ENCODE results near the gene ADAM30. TPM values are rescaled to one million over a fixed set of nuclear protein-coding genes. Genes with fewer than 3 reads are reported as not detected.

Gene ADAM30
- polyA plus RNA-seq, 1 experiment = not detected

- H3K27me3 ChIP-seq (ENCODE audit: control insufficient read depth, insufficient read depth, low read length) = no peaks in the 10 kb centered on the region
- ChIA-PET CTCF (no interaction called here), POLR2A (no interaction called here)
- H3K4me3 ChIP-seq (ENCODE audit: low read depth, low read length) = no peak overlapping the region
- no peak for TF ChIP-seq CTCF (IDR thresholded peaks at IDR 0.05; ENCODE audit: low read depth, low read length)
- no peak overlapping the region for H3K27ac ChIP-seq (ENCODE audit: low read depth, low read length)
- no peak for DNase-seq (ENCODE audit: low read depth, low spot score)
- H3K9me3 ChIP-seq (ENCODE audit: control insufficient read depth, insufficient read depth, low read length) = no peaks in the 10 kb centered on the region; the same call in 1 of the 2 replicates
Measured at GRCh38 chr1:119910618-119911017, 14.3 kb upstream of the ADAM30 start.

GRCh38 chr1:119909890-119910596 lies 13.7 kb upstream of the ADAM30 start:
- no peak overlapping the region for H3K4me3 ChIP-seq (ENCODE audit: low read depth, low read length)
- no peak for DNase-seq (ENCODE audit: low read depth, low spot score)
- no peak for TF ChIP-seq CTCF (IDR thresholded peaks at IDR 0.05; ENCODE audit: low read depth, low read length)
- H3K27ac ChIP-seq (ENCODE audit: low read depth, low read length) = no peak overlapping the region
- POLR2A ChIA-PET = no interaction called here
- no peaks in the 10 kb centered on the region; the same call in 1 of the 2 replicates for H3K9me3 ChIP-seq (ENCODE audit: control insufficient read depth, insufficient read depth, low read length)
- no peaks in the 10 kb centered on the region for H3K27me3 ChIP-seq (ENCODE audit: control insufficient read depth, insufficient read depth, low read length)
- CTCF ChIA-PET = interaction anchor here (0.6 to 1.2 kb wide), 2 partner anchors 23 to 166 kb away, joined by 3 read pairs; no protein-coding TSS in a partner anchor

DNA sequence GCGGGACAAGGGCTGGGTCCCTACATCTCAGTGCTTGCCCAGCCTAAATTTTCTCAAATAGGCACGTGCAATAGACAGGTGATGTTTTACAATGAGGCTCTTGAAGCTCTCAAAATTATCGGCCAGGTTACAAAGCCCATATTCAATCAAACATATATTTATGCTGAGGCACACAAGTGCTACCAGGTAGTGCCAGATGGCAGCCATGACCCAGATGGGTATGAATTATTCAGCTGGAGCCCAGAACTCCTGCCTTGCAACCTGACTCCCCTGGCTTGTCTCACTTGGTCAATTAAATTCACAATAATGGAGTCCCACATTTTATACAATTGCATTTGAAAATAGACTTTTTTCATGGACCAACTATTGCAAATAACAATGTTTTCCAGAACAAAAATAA lies 12.3 kb upstream of the ADAM30 start:
- TF ChIP-seq CTCF (IDR thresholded peaks at IDR 0.05; ENCODE audit: low read depth, low read length) = no peak
- CTCF ChIA-PET = interaction anchor here (1.5 kb wide), 1 partner anchor 39 kb away, joined by 3 read pairs; no protein-coding TSS in a partner anchor
- Histone ChIP-seq H3K27me3 (ENCODE audit: control insufficient read depth, insufficient read depth, low read length) (no peaks in the 10 kb centered on the region), H3K27ac (ENCODE audit: low read depth, low read length) (no peak overlapping the region), H3K9me3 (ENCODE audit: control insufficient read depth, insufficient read depth, low read length) (no peaks in the 10 kb centered on the region; the same call in 1 of the 2 replicates), H3K4me3 (ENCODE audit: low read depth, low read length) (no peak overlapping the region)
- POLR2A ChIA-PET = no interaction called here
- DNase-seq (ENCODE audit: low read depth, low spot score) = no peak

- no peak for TF ChIP-seq CTCF (IDR thresholded peaks at IDR 0.05; ENCODE audit: low read depth, low read length)
- Histone ChIP-seq H3K9me3 (ENCODE audit: control insufficient read depth, insufficient read depth, low read length) (no peaks in the 10 kb centered on the region; the same call in 1 of the 2 replicates), H3K27ac (ENCODE audit: low read depth, low read length) (no peak overlapping the region), H3K27me3 (ENCODE audit: control insufficient read depth, insufficient read depth, low read length) (no peaks in the 10 kb centered on the region), H3K4me3 (ENCODE audit: low read depth, low read length) (no peak overlapping the region)
- ChIA-PET POLR2A (no interaction called here), CTCF (interaction anchor here (1.2 kb wide), 1 partner anchor 41 kb away, joined by 4 read pairs; no protein-coding TSS in a partner anchor)
- DNase-seq (ENCODE audit: low read depth, low spot score) = no peak
Measured at GRCh38 chr1:119906927-119907652, 10.8 kb upstream of the ADAM30 start.

DNA sequence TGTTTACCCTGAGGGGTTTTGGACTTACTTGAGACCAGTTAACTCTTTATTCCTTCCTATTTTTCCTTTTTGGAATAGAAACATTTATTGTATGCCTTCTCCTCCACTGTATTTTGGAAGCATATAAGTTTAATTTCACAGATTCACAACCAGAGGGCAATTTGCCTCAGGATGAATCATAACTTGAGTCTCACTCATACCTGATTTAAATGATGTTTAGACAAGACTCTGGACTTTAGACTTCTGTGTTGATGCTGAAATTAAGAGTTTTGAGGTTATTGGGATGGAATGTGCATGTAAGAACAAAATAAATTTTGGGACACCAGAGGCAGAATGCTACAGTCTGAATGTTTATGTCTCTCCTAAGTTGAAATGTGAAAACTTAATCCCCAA lies 7.1 kb upstream of the ADAM30 start:
- no peak for TF ChIP-seq CTCF (IDR thresholded peaks at IDR 0.05; ENCODE audit: low read depth, low read length)
- no peak for DNase-seq (ENCODE audit: low read depth, low spot score)
- POLR2A ChIA-PET = no interaction called here
- CTCF ChIA-PET = no interaction called here
- no peaks in the 10 kb centered on the region for H3K27me3 ChIP-seq (ENCODE audit: control insufficient read depth, insufficient read depth, low read length)
- H3K9me3 ChIP-seq (ENCODE audit: control insufficient read depth, insufficient read depth, low read length) = no peaks in the 10 kb centered on the region; the same call in 1 of the 2 replicates
- no peak overlapping the region for H3K4me3 ChIP-seq (ENCODE audit: low read depth, low read length)
- no peak overlapping the region for H3K27ac ChIP-seq (ENCODE audit: low read depth, low read length)

All from AG04450 (cell line).